ENCODE measurements around the gene GABPB2.

- TF ChIP-seq CTCF (IDR thresholded peaks at IDR 0.05) (no peak), POLR2A (IDR thresholded peaks at IDR 0.05) (no peak), EP300 (IDR thresholded peaks at IDR 0.05) (no peak)
These were observed 88.2 kb downstream of the GABPB2 start for GRCh38 chr1:151158751-151159251.
